HTR-8/SVneo (cell line): ENCODE results near the gene SOD3.
A peak's percentile ranks its signal among the peaks of the same experiment; 100 is the strongest.

Experiments used
- DNase-seq: peaks from one replicate; pipeline ENCODE4 v3.0.0; 2011; ENCODE audit warnings: low spot score, mixed read lengths; ENCODE audit not compliant: insufficient read length
- FAIRE-seq: peaks from 2 replicates; lab custom pipeline; 2011; peaks lifted over from hg19 to GRCh38; lab: Jason Lieb, UNC

The SOD3 gene

GRCh38 chr4:24794916-24795665 lies at the start of gene SOD3:
Gene SOD3 (plus strand): TSS chr4:24795573. CDS start chr4:24799522, 3,949 bp downstream.
- FAIRE-seq: no peak
- DNase-seq: no peak

- FAIRE-seq: no peak
- DNase-seq: no peak
These were observed 48.0 kb upstream of the SOD3 start for GRCh38 chr4:24747234-24747975.

- DNase-seq (no peak), FAIRE-seq (no peak)
These were observed 47.4 kb upstream of the SOD3 start for GRCh38 chr4:24748023-24748422.

GRCh38 chr4:24748758-24749350 lies 46.5 kb upstream of the SOD3 start:
- DNase-seq: no peak
- FAIRE-seq: no peak

GRCh38 chr4:24750106-24750505 lies 45.3 kb upstream of the SOD3 start:
- DNase-seq: no peak
- no peak for FAIRE-seq

GRCh38 chr4:24751926-24752539 lies 43.3 kb upstream of the SOD3 start:
- FAIRE-seq: no peak

GRCh38 chr4:24753519-24753918 lies 41.9 kb upstream of the SOD3 start:
- DNase-seq: peak; percentile 24
- no peak for FAIRE-seq

More at GRCh38 chr4:24751926-24752539, 43.3 kb upstream of the SOD3 start:
- DNase-seq: no peak

- DNase-seq: no peak
- FAIRE-seq: no peak
These were observed 40.8 kb upstream of the SOD3 start for GRCh38 chr4:24754571-24754970.

GRCh38 chr4:24763631-24764297 lies 31.6 kb upstream of the SOD3 start:
- FAIRE-seq (no peak), DNase-seq (peak; percentile 24)

- FAIRE-seq (no peak), DNase-seq (no peak)
These were observed 31.0 kb upstream of the SOD3 start for GRCh38 chr4:24764345-24764744.

- no peak for DNase-seq
- FAIRE-seq: no peak
These were observed 29.9 kb upstream of the SOD3 start for GRCh38 chr4:24765376-24765988.

GRCh38 chr4:24768006-24768405 lies 27.4 kb upstream of the SOD3 start:
- FAIRE-seq: no peak
- DNase-seq: no peak

GRCh38 chr4:24768604-24769003 lies 26.8 kb upstream of the SOD3 start:
- no peak for DNase-seq
- FAIRE-seq: no peak

- DNase-seq: no peak
- no peak for FAIRE-seq
These were observed 25.8 kb upstream of the SOD3 start for GRCh38 chr4:24769571-24769970.

- FAIRE-seq: no peak
- peak; percentile 15 for DNase-seq
These were observed 25.3 kb upstream of the SOD3 start for GRCh38 chr4:24770032-24770584.

GRCh38 chr4:24770667-24771066 lies 24.7 kb upstream of the SOD3 start:
- no peak for FAIRE-seq
- DNase-seq: no peak

- FAIRE-seq: no peak
- DNase-seq: no peak
These were observed 24.1 kb upstream of the SOD3 start for GRCh38 chr4:24771241-24771640.

- DNase-seq: no peak
- FAIRE-seq: no peak
These were observed 23.2 kb upstream of the SOD3 start for GRCh38 chr4:24772061-24772705.

- DNase-seq: no peak
- no peak for FAIRE-seq
These were observed 22.4 kb upstream of the SOD3 start for GRCh38 chr4:24772952-24773351.
